ENCODE measurements around the gene RASA2.
A peak's percentile ranks its signal among the peaks of the same experiment; 100 is the strongest.

GRCh38 chr3:141441381-141442364 lies 45.2 kb upstream of the RASA2 start:
- TF ChIP-seq CTCF (IDR thresholded peaks at IDR 0.05; ENCODE audit: low read depth, low read length, missing input control): peak; percentile 60
- TF ChIP-seq, protein P1, sequence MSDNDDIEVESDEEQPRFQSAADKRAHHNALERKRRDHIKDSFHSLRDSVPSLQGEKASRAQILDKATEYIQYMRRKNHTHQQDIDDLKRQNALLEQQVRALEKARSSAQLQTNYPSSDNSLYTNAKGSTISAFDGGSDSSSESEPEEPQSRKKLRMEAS (IDR thresholded peaks at IDR 0.05): no peak
- no peak for TF ChIP-seq EGR1 (IDR thresholded peaks at IDR 0.05; ENCODE audit: low read depth in 2 of 2)
- TF ChIP-seq GABPA (IDR thresholded peaks at IDR 0.05 in 1 of 2, conservative IDR thresholded peaks at IDR 0.05 in 1 of 2): no peak
